ENCODE results near the gene PPIL6.

GRCh38 chr6:109343518-109343917 is 96.9 kb downstream of the PPIL6 start:
- TF ChIP-seq CTCF (IDR thresholded peaks at IDR 0.05) (no peak), POLR2A (IDR thresholded peaks at IDR 0.05) (no peak)

Data from transverse colon (tissue), 3 donors.